Activated CD4-positive, alpha-beta T cell treated with anti-CD3 and anti-CD28 coated beads, Interleukin-2, amount 50 U/mL, for 4 hours (primary cell): ENCODE results near the gene PTPRC.

Source experiments
- DNase-seq, 2 experiments: peaks; one replicate each; pipeline ENCODE4 v3.0.0-alpha.2; 2020

The PTPRC gene

GRCh38 chr1:198711837-198712236 is 73.0 kb downstream of the PTPRC start:
- no peak for DNase-seq

- DNase-seq: no peak
Measured at GRCh38 chr1:198713081-198713480, 74.2 kb downstream of the PTPRC start.

GRCh38 chr1:198714271-198714670 is 75.4 kb downstream of the PTPRC start:
- DNase-seq: no peak

- DNase-seq: no peak
Measured at GRCh38 chr1:198716051-198716450, 77.2 kb downstream of the PTPRC start.

GRCh38 chr1:198717510-198717909 is 78.7 kb downstream of the PTPRC start:
- no peak for DNase-seq

GRCh38 chr1:198723127-198723526 is 84.3 kb downstream of the PTPRC start:
- DNase-seq: no peak

- no peak for DNase-seq
Measured at GRCh38 chr1:198725090-198725489, 86.2 kb downstream of the PTPRC start.

- DNase-seq: no peak
Measured at GRCh38 chr1:198726455-198726854, 87.6 kb downstream of the PTPRC start.

GRCh38 chr1:198729195-198729863 is 90.5 kb downstream of the PTPRC start:
- DNase-seq: no peak

GRCh38 chr1:198730952-198731351 is 92.1 kb downstream of the PTPRC start:
- DNase-seq: no peak

GRCh38 chr1:198734323-198735008 is 95.6 kb downstream of the PTPRC start:
- DNase-seq: no peak

GRCh38 chr1:198741744-198742143 is 102.9 kb downstream of the PTPRC start:
- no peak for DNase-seq

GRCh38 chr1:198747127-198747526 is 108.3 kb downstream of the PTPRC start:
- DNase-seq: no peak

- no peak for DNase-seq
Measured at GRCh38 chr1:198749279-198749678, 110.4 kb downstream of the PTPRC start.

GRCh38 chr1:198750081-198750480 is 111.2 kb downstream of the PTPRC start:
- no peak for DNase-seq

GRCh38 chr1:198751741-198752140 is 112.9 kb downstream of the PTPRC start:
- DNase-seq: no peak

- DNase-seq: no peak
Measured at GRCh38 chr1:198754670-198755069, 115.8 kb downstream of the PTPRC start.

GRCh38 chr1:198755715-198756114 is 116.9 kb downstream of the PTPRC start:
- no peak for DNase-seq

GRCh38 chr1:198756470-198756869 is 117.6 kb downstream of the PTPRC start:
- DNase-seq: no peak

- DNase-seq: no peak
Measured at GRCh38 chr1:198761859-198762616, 123.2 kb downstream of the PTPRC start.

GRCh38 chr1:198763298-198763714 is 124.5 kb downstream of the PTPRC start:
- DNase-seq: no peak

- DNase-seq: no peak
Measured at GRCh38 chr1:198764748-198765147, 125.9 kb downstream of the PTPRC start.

- no peak for DNase-seq
Measured at GRCh38 chr1:198765416-198765815, 126.6 kb downstream of the PTPRC start.

- no peak for DNase-seq
Measured at GRCh38 chr1:198771563-198772153, 132.8 kb downstream of the PTPRC start.
